Right lobe of liver (tissue), 4 donors: ENCODE data around the gene TMEM128.

Source experiments
- POLR2A ChIP-seq: fragments of 450-650 bp; IDR thresholded peaks from one replicate; pipeline ENCODE4 v1.6.1; 2017; ENCODE audit warnings: antibody characterized with exemption, mild to moderate bottlenecking
- TF ChIP-seq, protein P1 (sequence below), 4 donors: fragments of 200-600 bp in 3 of 4; fragments of 450-650 bp in 1 of 4; IDR thresholded peaks; one replicate each; pipeline versions ENCODE4 v1.5.1 to v1.8.0; 2016 to 2022; ENCODE audit warnings: antibody characterized with exemption in 4 of 4, mild to moderate bottlenecking in 2 of 4
- donor health status: DM: no; HTN: no; CAD: no.
- donor health status: DM: no; HTN: no; CAD: no.
- donor health status: DM: no; HTN: yes; CAD: no.

DNA sequence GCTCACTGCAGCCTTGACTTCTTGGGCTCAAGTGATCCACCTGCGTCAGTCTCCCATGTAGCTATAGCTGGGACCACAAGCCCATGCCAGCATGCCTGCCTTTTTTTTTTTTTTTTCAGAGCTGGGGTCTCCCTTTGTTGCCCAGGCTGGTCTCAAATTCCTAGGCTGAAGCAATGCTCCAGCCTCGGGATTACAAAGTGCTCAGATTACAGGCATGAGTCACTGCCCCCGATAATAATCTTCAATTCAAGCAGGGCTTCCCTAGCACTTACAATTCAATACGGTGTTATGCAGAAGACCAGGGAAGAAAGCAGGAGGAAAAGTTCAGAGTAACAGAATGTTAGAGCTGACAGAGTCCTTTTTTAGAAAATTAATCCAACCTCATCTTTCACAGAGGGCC is 47.4 kb downstream of the TMEM128 start:
- TF ChIP-seq POLR2A = no peak
- TF ChIP-seq, protein P1, sequence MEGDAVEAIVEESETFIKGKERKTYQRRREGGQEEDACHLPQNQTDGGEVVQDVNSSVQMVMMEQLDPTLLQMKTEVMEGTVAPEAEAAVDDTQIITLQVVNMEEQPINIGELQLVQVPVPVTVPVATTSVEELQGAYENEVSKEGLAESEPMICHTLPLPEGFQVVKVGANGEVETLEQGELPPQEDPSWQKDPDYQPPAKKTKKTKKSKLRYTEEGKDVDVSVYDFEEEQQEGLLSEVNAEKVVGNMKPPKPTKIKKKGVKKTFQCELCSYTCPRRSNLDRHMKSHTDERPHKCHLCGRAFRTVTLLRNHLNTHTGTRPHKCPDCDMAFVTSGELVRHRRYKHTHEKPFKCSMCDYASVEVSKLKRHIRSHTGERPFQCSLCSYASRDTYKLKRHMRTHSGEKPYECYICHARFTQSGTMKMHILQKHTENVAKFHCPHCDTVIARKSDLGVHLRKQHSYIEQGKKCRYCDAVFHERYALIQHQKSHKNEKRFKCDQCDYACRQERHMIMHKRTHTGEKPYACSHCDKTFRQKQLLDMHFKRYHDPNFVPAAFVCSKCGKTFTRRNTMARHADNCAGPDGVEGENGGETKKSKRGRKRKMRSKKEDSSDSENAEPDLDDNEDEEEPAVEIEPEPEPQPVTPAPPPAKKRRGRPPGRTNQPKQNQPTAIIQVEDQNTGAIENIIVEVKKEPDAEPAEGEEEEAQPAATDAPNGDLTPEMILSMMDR (IDR thresholded peaks at IDR 0.05) = no peak
